GM18873 (cell line): ENCODE measurements around the gene GPS1.

Experiments
- ATAC-seq: cut with Tn5 transposase; IDR thresholded peaks from one replicate; pipeline ENCODE4 v1.9.1; 2021; ENCODE audit warnings: mild to moderate bottlenecking, moderate library complexity, moderate number of reproducible peaks; ENCODE audit not compliant: unreplicated experiment, low FRiP score

GPS1 gene

GRCh38 chr17:82055965-82056728, 4.4 kb downstream of the GPS1 start:
- no peak for ATAC-seq

- no peak for ATAC-seq
These were observed 5.3 kb downstream of the GPS1 start for GRCh38 chr17:82056729-82057621.

GRCh38 chr17:82058230-82058854, 6.6 kb downstream of the GPS1 start:
- ATAC-seq, result no peak

- ATAC-seq, result no peak
These were observed 7.2 kb downstream of the GPS1 start for GRCh38 chr17:82058855-82059249.

GRCh38 chr17:82059272-82060000, 7.7 kb downstream of the GPS1 start:
- no peak for ATAC-seq

- no peak for ATAC-seq
These were observed 8.3 kb downstream of the GPS1 start for GRCh38 chr17:82060001-82060380.

GRCh38 chr17:82060614-82061013, 8.9 kb downstream of the GPS1 start:
- no peak for ATAC-seq

- no peak for ATAC-seq
These were observed 9.6 kb downstream of the GPS1 start for GRCh38 chr17:82061047-82061925.

GRCh38 chr17:82062076-82062983, 10.6 kb downstream of the GPS1 start:
- no peak for ATAC-seq

- no peak for ATAC-seq
These were observed 11.3 kb downstream of the GPS1 start for GRCh38 chr17:82062984-82063368.

GRCh38 chr17:82063424-82064415, 12.0 kb downstream of the GPS1 start:
- no peak for ATAC-seq

- ATAC-seq, result no peak
These were observed 12.9 kb downstream of the GPS1 start for GRCh38 chr17:82064433-82065192.

- ATAC-seq, result no peak
These were observed 13.5 kb downstream of the GPS1 start for GRCh38 chr17:82065193-82065637.

- ATAC-seq, result no peak
These were observed 14.1 kb downstream of the GPS1 start, which contains the start of gene DUS1L for GRCh38 chr17:82065638-82066303. Gene DUS1L, minus strand, starts transcription at chr17:82065804. Its CDS starts 745 bp downstream, at chr17:82065059.

GRCh38 chr17:82070611-82071010, 18.9 kb downstream of the GPS1 start:
- no peak for ATAC-seq

GRCh38 chr17:82072827-82073226, 21.1 kb downstream of the GPS1 start:
- no peak for ATAC-seq
